H1 (cell line): ENCODE data around the gene FUBP3. TPM values are rescaled to one million over a fixed set of nuclear protein-coding genes. Genes with fewer than 3 reads are reported as not detected.

Source experiments
- CTCF ChIA-PET: fragments of 300-600 bp; sonication (Branson Sonifier 250); formaldehyde crosslinking; loops from one replicate; lab custom pipeline; 2021; ENCODE audit not compliant: partially characterized antibody; lab: Charles Lee
- POLR2A ChIA-PET: fragments of 300-600 bp; sonication (Branson Sonifier 250); formaldehyde crosslinking; loops from one replicate; lab custom pipeline; 2021; ENCODE audit warnings: inconsistent platforms; ENCODE audit not compliant: partially characterized antibody; lab: Charles Lee
- DNase-seq, 2 experiments: peaks; one replicate each; pipeline versions ENCODE4 v3.0.0 to v3.0.0-alpha.2; 2010 to 2022; ENCODE audit warnings: low spot score in 2 of 2, low read depth in 1 of 2, mixed read lengths in 1 of 2
- FAIRE-seq: peaks from 2 replicates; lab custom pipeline; 2011; peaks lifted over from hg19 to GRCh38; lab: Jason Lieb, UNC
- H2AFZ ChIP-seq: 2 replicates; pipeline ENCODE4 v1.8.1; 2012; ENCODE audit warnings: low read length, inconsistent platforms
- H2AK5ac ChIP-seq: 2 replicates; pipeline ENCODE4 v1.6.1; 2013; ENCODE audit warnings: low read depth, low read length
- H2BK120ac ChIP-seq: replicated peaks from 2 replicates; pipeline ENCODE3; 2013; ENCODE audit warnings: low read depth, low read length, inconsistent platforms
- H2BK12ac ChIP-seq: 2 replicates; pipeline ENCODE4 v1.6.1; 2013; ENCODE audit warnings: low read depth, low read length
- H2BK15ac ChIP-seq: 2 replicates; pipeline ENCODE4 v1.6.1; 2013; ENCODE audit warnings: low read length
- H2BK20ac ChIP-seq: 2 replicates; pipeline ENCODE4 v1.6.1; 2013; ENCODE audit warnings: low read length
- H2BK5ac ChIP-seq: 2 replicates; pipeline ENCODE4 v1.6.1; 2013; ENCODE audit warnings: low read depth, low read length
- H3K14ac ChIP-seq: 2 replicates; pipeline ENCODE4 v1.6.1; 2013; ENCODE audit warnings: inconsistent platforms; ENCODE audit not compliant: insufficient read length
- H3K18ac ChIP-seq: 2 replicates; pipeline ENCODE4 v1.6.1; 2013; ENCODE audit warnings: low read length; ENCODE audit errors: extremely low read depth
- H3K23ac ChIP-seq: 2 replicates; pipeline ENCODE4 v1.6.1; 2013; ENCODE audit warnings: inconsistent platforms; ENCODE audit not compliant: insufficient read length
- H3K23me2 ChIP-seq: 2 replicates; pipeline ENCODE4 v1.6.1; 2013; ENCODE audit warnings: low read depth, low read length
- H3K27ac ChIP-seq: 2 replicates; pipeline ENCODE4 v1.6.1; 2011; ENCODE audit warnings: low read depth, low read length, inconsistent platforms
- H3K27me3 ChIP-seq, 4 experiments: replicated peaks in 1 of 4; 1 replicate in 1 of 4; 2 replicates in 3 of 4; pipeline versions ENCODE4 v1.6.1 to v1.8.1; 2011 to 2013; ENCODE audit warnings: low read length in 3 of 4, mild to moderate bottlenecking in 3 of 4, inconsistent platforms in 2 of 4, mixed read lengths in 2 of 4, moderate library complexity in 1 of 4; ENCODE audit not compliant: control insufficient read depth in 3 of 4, insufficient read depth in 3 of 4; ENCODE audit errors: extremely low read depth in 1 of 4
- H3K36me3 ChIP-seq, 4 experiments: 2 replicates each; pipeline versions ENCODE4 v1.6.1 to v1.8.1; 2011 to 2013; ENCODE audit warnings: mild to moderate bottlenecking in 4 of 4, low read length in 3 of 4, moderate library complexity in 2 of 4, control low read depth in 1 of 4, inconsistent platforms in 1 of 4; ENCODE audit not compliant: insufficient read depth in 4 of 4, control insufficient read depth in 2 of 4
- H3K4ac ChIP-seq: replicated peaks from 2 replicates; pipeline ENCODE3; 2013; ENCODE audit warnings: low read length, low read depth, mixed read lengths, inconsistent platforms; ENCODE audit not compliant: insufficient read length
- H3K4me1 ChIP-seq, 4 experiments: replicated peaks in 1 of 4; 1 replicate in 1 of 4; 2 replicates in 3 of 4; pipeline versions ENCODE4 v1.6.1 to v1.8.1; 2011 to 2013; ENCODE audit warnings: low read length in 3 of 4, inconsistent platforms in 2 of 4, mixed read lengths in 1 of 4; ENCODE audit not compliant: insufficient read depth in 4 of 4, control insufficient read depth in 3 of 4
- H3K4me2 ChIP-seq, 2 experiments: 2 replicates each; pipeline versions ENCODE4 v1.6.1 to v1.8.1; 2011 to 2013; ENCODE audit warnings: low read depth in 2 of 2, low read length in 2 of 2, control low read depth in 1 of 2, inconsistent platforms in 1 of 2, mild to moderate bottlenecking in 1 of 2; ENCODE audit not compliant: insufficient read depth in 1 of 2
- H3K4me3 ChIP-seq, 4 experiments: fragments of 200-600, 300-600 bp in 1 of 4; sonication (generic), shearing (Covaris generic), sonication (Bioruptor Twin) in 1 of 4; 2 replicates each; pipeline versions ENCODE4 v1.5.1 to v1.8.1; 2011 to 2016; ENCODE audit warnings: low read length in 4 of 4, low read depth in 3 of 4, control low read depth in 2 of 4, inconsistent platforms in 2 of 4, mild to moderate bottlenecking in 2 of 4, mixed read lengths in 1 of 4, moderate library complexity in 1 of 4; ENCODE audit not compliant: insufficient read depth in 2 of 4; ENCODE audit errors: extremely low read depth in 1 of 4
- H3K56ac ChIP-seq: replicated peaks from 2 replicates; pipeline ENCODE3; 2013; ENCODE audit warnings: low read depth, mild to moderate bottlenecking, mixed read lengths, low read length, inconsistent platforms; ENCODE audit not compliant: insufficient read length
- H3K79me1 ChIP-seq: 2 replicates; pipeline ENCODE4 v1.6.1; 2013; ENCODE audit warnings: low read depth, low read length, control low read depth
- H3K79me2 ChIP-seq, 2 experiments: 2 replicates each; pipeline versions ENCODE4 v1.6.1 to v1.8.1; 2012 to 2013; ENCODE audit warnings: low read length in 2 of 2, mild to moderate bottlenecking in 2 of 2, inconsistent platforms in 1 of 2; ENCODE audit not compliant: insufficient read depth in 2 of 2, control insufficient read depth in 1 of 2
- H3K9ac ChIP-seq, 4 experiments: replicated peaks in 1 of 4; 1 replicate in 1 of 4; 2 replicates in 3 of 4; pipeline versions ENCODE4 v1.6.1 to v1.8.1; 2011 to 2013; ENCODE audit warnings: low read depth in 3 of 4, low read length in 3 of 4, control low read depth in 2 of 4, mild to moderate bottlenecking in 2 of 4, moderate library complexity in 2 of 4, inconsistent platforms in 1 of 4; ENCODE audit errors: extremely low read depth in 1 of 4
- H3K9me3 ChIP-seq, 2 experiments: 2 replicates each; pipeline versions ENCODE4 v1.6.1 to v1.8.1; 2012 to 2013; ENCODE audit warnings: mild to moderate bottlenecking in 2 of 2, moderate library complexity in 2 of 2, control low read depth in 1 of 2, inconsistent platforms in 1 of 2, low read depth in 1 of 2, low read length in 1 of 2, mixed read lengths in 1 of 2; ENCODE audit not compliant: insufficient read depth in 2 of 2
- H4K20me1 ChIP-seq, 2 experiments: replicated peaks in 1 of 2; 2 replicates each; pipeline versions ENCODE3 to v1.8.1; 2011 to 2013; ENCODE audit warnings: inconsistent platforms in 2 of 2, low read length in 2 of 2, mild to moderate bottlenecking in 1 of 2; ENCODE audit not compliant: insufficient read depth in 2 of 2, control insufficient read depth in 1 of 2
- H4K5ac ChIP-seq: 2 replicates; pipeline ENCODE4 v1.6.1; 2013; ENCODE audit warnings: low read length, low read depth, mixed read lengths, inconsistent platforms; ENCODE audit not compliant: insufficient read length
- H4K8ac ChIP-seq: 2 replicates; pipeline ENCODE4 v1.8.0; 2013; ENCODE audit warnings: mild to moderate bottlenecking, moderate library complexity, low read length, inconsistent platforms; ENCODE audit not compliant: insufficient read depth; ENCODE audit errors: extremely low read depth
- H4K91ac ChIP-seq: replicated peaks from 2 replicates; pipeline ENCODE3; 2013; ENCODE audit warnings: low read length, mixed read lengths, inconsistent platforms; ENCODE audit not compliant: insufficient read length
- BACH1 ChIP-seq: IDR thresholded peaks from 2 replicates; pipeline ENCODE4 v1.6.1; 2012; ENCODE audit warnings: low read length, improper control_type of control experiment
- BCL11A ChIP-seq, 2 experiments: IDR thresholded peaks; one replicate each; pipeline ENCODE4 v1.6.1; 2011; ENCODE audit warnings: low read depth in 2 of 2, low read length in 2 of 2, mild to moderate bottlenecking in 2 of 2
- CBX8 ChIP-seq: fragments of 300-800, 300-1000 bp; sonication (generic); IDR thresholded peaks from 2 replicates; pipeline ENCODE4 v1.7.1; 2016; ENCODE audit warnings: low read depth, low read length, borderline replicate concordance
- KDM1A ChIP-seq: fragments of 200-600, 300-600 bp; sonication (generic); IDR thresholded peaks from 2 replicates; pipeline ENCODE4 v1.7.1; 2016; ENCODE audit warnings: mild to moderate bottlenecking, low read length, borderline replicate concordance
- POLR2A ChIP-seq, 2 experiments: IDR thresholded peaks; 1 replicate in 1 of 2; 2 replicates in 1 of 2; pipeline ENCODE4 v1.6.1; 2011; ENCODE audit warnings: low read depth in 2 of 2, low read length in 2 of 2, mild to moderate bottlenecking in 2 of 2; ENCODE audit errors: control extremely low read depth in 1 of 2
- RNF2 ChIP-seq: fragments of 200-900, 300-1000 bp; sonication (generic); IDR thresholded peaks from 2 replicates; pipeline ENCODE4 v1.7.1; 2016; ENCODE audit warnings: borderline replicate concordance, low read depth, mild to moderate bottlenecking, antibody characterized with exemption, low read length; ENCODE audit not compliant: poor library complexity, severe bottlenecking; ENCODE audit errors: missing control alignments
- SUZ12 ChIP-seq: fragments of 200-600 bp; sonication (generic); IDR thresholded peaks from 2 replicates; pipeline ENCODE4 v1.6.1; 2012; ENCODE audit warnings: mild to moderate bottlenecking, inconsistent platforms, low read length, moderate library complexity, mixed read lengths
- TAF1 ChIP-seq: IDR thresholded peaks from 2 replicates; pipeline ENCODE4 v1.6.1; 2011; ENCODE audit warnings: mild to moderate bottlenecking, low read depth, low read length
- TBP ChIP-seq: IDR thresholded peaks from 2 replicates; pipeline ENCODE4 v1.6.1; 2011; ENCODE audit warnings: low read depth, low read length, improper control_type of control experiment
- YY1 ChIP-seq: IDR thresholded peaks from 2 replicates; pipeline ENCODE4 v1.6.1; 2011; ENCODE audit warnings: low read depth, mild to moderate bottlenecking, low read length
- WGBS, 2 experiments: shearing (Covaris generic) in 1 of 2; methylation state at CpG; one replicate each; pipeline versions ENCODE4 v1.1.6 to v1.1.7; 2013 to 2015; ENCODE audit warnings: low lambda C conversion rate in 2 of 2, mixed read lengths in 2 of 2, inconsistent platforms in 1 of 2, low coverage in 1 of 2, missing lambda C conversion rate in 1 of 2; ENCODE audit not compliant: insufficient replicate concordance in 2 of 2, insufficient coverage in 1 of 2, insufficient read length in 1 of 2; ENCODE audit errors: extremely low coverage in 1 of 2, missing lambda C conversion rate in 1 of 2; 5-methylcytosine and 5-hydroxymethylcytosine counted together
- polyA plus RNA-seq, 7 experiments: library from polyadenylated mRNA; depleted of rRNA in 3 of 7; stranded (reverse) in 5 of 7; unstranded in 2 of 7; fragments of >200 nt in 5 of 7; fragments of 200-250 nt in 2 of 7; gene quantifications; 1 replicate in 5 of 7; 2 replicates in 1 of 7; 4 replicates in 1 of 7; pipeline versions ENCODE4 v1.2.1 to v1.2.3, GENCODE V29; 2011 to 2013; ENCODE audit warnings: missing spikeins in 2 of 7, mixed read lengths in 2 of 7
- total RNA-seq: library from RNA; stranded (reverse); fragmentation: NEBNext Ultra II Directional; extraction: Animal tissue kit (Norgen Biotek cat#: 25700); gene quantifications from 2 replicates; pipeline ENCODE4 v1.2.1, GENCODE V29; 2021

The FUBP3 gene
- total and polyA plus RNA-seq, 2 of the 8 experiments (the other 6 are each of a cell fraction or from before 2014, with no cell fraction given), result 23.7 to 76.4 TPM

- peaks cover 12% of the 10 kb centered on the region; the same call in 1 of the 2 replicates for H3K23me2 ChIP-seq
- H3K23ac ChIP-seq, result no peak overlapping the region
- H3K4me1 ChIP-seq, result peaks cover 4 to 45% (median 28%) of the 10 kb centered on the region in 4 experiments
- ChIA-PET CTCF (interaction anchor here (1.0 to 2.7 kb wide), 8 partner anchors 10 to 435 kb away, joined by 3 to 13 read pairs (median 4); no protein-coding TSS in a partner anchor), POLR2A (interaction anchor here (0.6 to 1.8 kb wide), 6 partner anchors 10 to 333 kb away, joined by 3 to 4 read pairs (median 3); partner anchors contain the start of gene EXOSC2)
- H3K9ac ChIP-seq, result no peak overlapping the region
- 9% methylated on average over 13 of the region's 15 CpGs; no CpG with 5 or more reads in 1 of the 2 experiments for WGBS, 2 experiments
- no peak overlapping the region for H3K4ac ChIP-seq
- TF ChIP-seq RNF2, result peak; percentile 81
- TF ChIP-seq SUZ12, result no peak
- no peak for TF ChIP-seq BACH1
- TF ChIP-seq KDM1A, result no peak
- TF ChIP-seq POLR2A (IDR thresholded peaks at IDR 0.05; ENCODE audit: control extremely low read depth in 1 of 2, low read depth in 2 of 2, low read length in 2 of 2), result no peak
- no peak for TF ChIP-seq TAF1
- TF ChIP-seq YY1, result no peak
- peak; percentile 47; the same call in 1 of the 2 replicates for TF ChIP-seq CBX8
- no peak for TF ChIP-seq TBP
- no peak for TF ChIP-seq BCL11A (IDR thresholded peaks at IDR 0.05; ENCODE audit: low read depth in 2 of 2, low read length in 2 of 2)
- TF ChIP-seq, all 59 proteins: peak for 2
- no peak overlapping the region for H4K5ac ChIP-seq
- no peak overlapping the region for H2BK120ac ChIP-seq
- H3K14ac ChIP-seq, result no peak overlapping the region
- peaks cover 0 to 6% (median 0%) of the 10 kb centered on the region in 4 experiments; a peak in 1 of 8 replicates for H3K36me3 ChIP-seq
- peaks cover 95 to 100% (median 100%) of the 10 kb centered on the region in 4 experiments for H3K27me3 ChIP-seq
- peaks cover 7 to 21% of the 10 kb centered on the region in 2 experiments for H4K20me1 ChIP-seq
- H3K27ac ChIP-seq, result no peak overlapping the region
- H3K56ac ChIP-seq, result no peak overlapping the region
- no peak overlapping the region for H2BK5ac ChIP-seq
- H2BK12ac ChIP-seq, result 0 out of 2 replicates have a peak overlapping the region, but pooled peaks have one; percentile 94
- H4K8ac ChIP-seq, result peak overlapping the region; percentile 39; the same call in 1 of the 2 replicates
- no peak overlapping the region for H4K91ac ChIP-seq
- H3K4me2 ChIP-seq, result peak overlapping the region; percentile 62 to 74
- FAIRE-seq (no peak), DNase-seq (no peak)
- H3K79me1 ChIP-seq, result no peaks in the 10 kb centered on the region
- peak overlapping the region; percentile 82; the same call in 1 of the 2 replicates for H2BK20ac ChIP-seq
- H2AFZ ChIP-seq, result no peak overlapping the region
- peaks cover 6 to 8% of the 10 kb centered on the region in 2 experiments; a peak in 3 of 4 replicates for H3K9me3 ChIP-seq
- peak overlapping the region in 3 of 4 experiments; percentile 31 to 62 (median 34); a peak in 4 of 8 replicates for H3K4me3 ChIP-seq
- H2BK15ac ChIP-seq, result peak overlapping the region; percentile 81; the same call in 1 of the 2 replicates
- H2AK5ac ChIP-seq, result no peak overlapping the region
- peak overlapping the region; percentile 36; the same call in 1 of the 2 replicates for H3K18ac ChIP-seq
- H3K79me2 ChIP-seq, result no peaks in the 10 kb centered on the region
These were observed 83.5 kb downstream of the FUBP3 start for GRCh38 chr9:130662970-130663257.
